Measurements from ENCODE around the gene PISD. TPM values are rescaled to one million over a fixed set of nuclear protein-coding genes. Genes with fewer than 3 reads are reported as not detected.

Gene PISD
- total RNA-seq, 1 donor from 2014 or later = 52.6 TPM

- DNase-seq = no peak
These were observed 9.9 kb downstream of the PISD start for GRCh38 chr22:31652088-31652487.

GRCh38 chr22:31651664-31652063 lies 10.4 kb downstream of the PISD start:
- DNase-seq = no peak

GRCh38 chr22:31650391-31650790 lies 11.6 kb downstream of the PISD start:
- DNase-seq = no peak

- peak; percentile 81 for DNase-seq
These were observed 14.3 kb downstream of the PISD start for GRCh38 chr22:31647523-31648320.

- peak; percentile 21 for DNase-seq
These were observed 14.9 kb downstream of the PISD start for GRCh38 chr22:31647066-31647465.

- peak; percentile 98 for DNase-seq
These were observed 15.6 kb downstream of the PISD start for GRCh38 chr22:31646186-31647019.

- DNase-seq = no peak
These were observed 22.5 kb downstream of the PISD start for GRCh38 chr22:31639436-31640039.

GRCh38 chr22:31637891-31638618 lies 24.0 kb downstream of the PISD start:
- peak; percentile 59 for DNase-seq

GRCh38 chr22:31637447-31637890 lies 24.5 kb downstream of the PISD start:
- no peak for DNase-seq

- no peak for DNase-seq
These were observed 26.2 kb downstream of the PISD start for GRCh38 chr22:31635638-31636306.

GRCh38 chr22:31631436-31631835 lies 30.6 kb downstream of the PISD start:
- no peak for DNase-seq

- DNase-seq = peak; percentile 93
These were observed 31.4 kb downstream of the PISD start for GRCh38 chr22:31630331-31631329.

GRCh38 chr22:31629741-31630184 lies 32.3 kb downstream of the PISD start:
- DNase-seq = no peak

- no peak for DNase-seq
These were observed 32.9 kb downstream of the PISD start for GRCh38 chr22:31628969-31629708.

- DNase-seq = no peak
These were observed 33.7 kb downstream of the PISD start for GRCh38 chr22:31628362-31628761.

- DNase-seq = no peak
These were observed 34.7 kb downstream of the PISD start for GRCh38 chr22:31627223-31627731.

GRCh38 chr22:31626427-31627150 lies 35.4 kb downstream of the PISD start:
- DNase-seq = no peak

- DNase-seq = peak; percentile 78
These were observed 36.2 kb downstream of the PISD start for GRCh38 chr22:31625661-31626426.
